CD4-positive, alpha-beta T cell (primary cell): ENCODE measurements around the gene RNF152. TPM values are rescaled to one million over a fixed set of nuclear protein-coding genes. Genes with fewer than 3 reads are reported as not detected.

Source experiments
- ATAC-seq: fragments of 200-7000 bp; cut with Tn5 transposase; one replicate; pipeline ENCODE4 v1.10.0; 2022; ENCODE audit warnings: mild to moderate bottlenecking; ENCODE audit not compliant: poor library complexity
- CTCF ChIA-PET: fragments of 350-600 bp; sonication (Branson Sonifier 250); formaldehyde crosslinking; loops from one replicate; lab custom pipeline; 2021; ENCODE audit warnings: antibody characterized with exemption, inconsistent platforms; lab: Charles Lee
- POLR2A ChIA-PET: fragments of 350-600 bp; sonication (Branson Sonifier 250); formaldehyde crosslinking; loops from one replicate; lab custom pipeline; 2021; ENCODE audit warnings: antibody characterized with exemption, inconsistent platforms; lab: Charles Lee
- DNase-seq, 14 experiments: peaks; one replicate each; pipeline ENCODE4 v3.0.0-alpha.2; 2013 to 2020; ENCODE audit warnings: mixed read lengths in 2 of 14
- H3K27ac ChIP-seq, 2 donors: one replicate each; pipeline versions ENCODE4 v1.5.1 to v1.7.0; 2013; ENCODE audit warnings: low read length in 2 of 2, low read depth in 1 of 2, mild to moderate bottlenecking in 1 of 2
- H3K27me3 ChIP-seq, 2 experiments: 1 replicate in 1 of 2; 2 replicates in 1 of 2; pipeline versions ENCODE4 v1.6.1 to v1.7.0; 2013; ENCODE audit warnings: low read length in 2 of 2, control low read depth in 1 of 2, mild to moderate bottlenecking in 1 of 2, moderate library complexity in 1 of 2; ENCODE audit not compliant: insufficient read depth in 2 of 2, control insufficient read depth in 1 of 2
- H3K36me3 ChIP-seq: one replicate; pipeline ENCODE4 v1.6.1; 2013; ENCODE audit warnings: low read length, control low read depth; ENCODE audit not compliant: insufficient read depth
- H3K4me1 ChIP-seq: one replicate; pipeline ENCODE4 v1.6.1; 2013; ENCODE audit warnings: low read length, control low read depth; ENCODE audit not compliant: insufficient read depth
- H3K4me3 ChIP-seq: one replicate; pipeline ENCODE4 v1.5.1; 2013; ENCODE audit warnings: mild to moderate bottlenecking, low read length, moderate library complexity
- H3K9me3 ChIP-seq, 2 experiments: 1 replicate in 1 of 2; 2 replicates in 1 of 2; pipeline versions ENCODE4 v1.6.1 to v1.7.0; 2013; ENCODE audit warnings: low read length in 2 of 2, mild to moderate bottlenecking in 2 of 2, control low read depth in 1 of 2, moderate library complexity in 1 of 2; ENCODE audit not compliant: control insufficient read depth in 1 of 2, insufficient read depth in 1 of 2
- H3K27ac Mint-ChIP-seq: one replicate; pipeline ENCODE4 v1.8.0; 2020; ENCODE audit warnings: mixed read lengths
- H3K27me3 Mint-ChIP-seq: one replicate; pipeline ENCODE4 v1.8.0; 2021; ENCODE audit warnings: mixed read lengths
- H3K36me3 Mint-ChIP-seq: one replicate; pipeline ENCODE4 v1.8.0; 2021; ENCODE audit warnings: low read depth, mixed read lengths
- H3K4me1 Mint-ChIP-seq: one replicate; pipeline ENCODE4 v1.8.0; 2021; ENCODE audit warnings: low read depth, mixed read lengths
- H3K4me3 Mint-ChIP-seq: one replicate; pipeline ENCODE4 v1.8.0; 2020; ENCODE audit warnings: mild to moderate bottlenecking, mixed read lengths
- H3K9me3 Mint-ChIP-seq: one replicate; pipeline ENCODE4 v1.8.0; 2020; ENCODE audit warnings: mixed read lengths
- intact Hi-C, 2 experiments: fragments of 100-400 bp; cut with DNase I in 1 of 2; cut with micrococcal nuclease in 1 of 2; formaldehyde crosslinking; loops; one replicate each; pipeline versions ENCODE4 v1.15.1 to v1.9.0; 2023 to 2025; cut with DNase I, micrococcal nuclease
- total RNA-seq, 174 experiments: library from RNA in 2 of 174; stranded (reverse) in 2 of 174; gene quantifications; one replicate each; pipeline ENCODE4 v1.2.3 and lab custom pipeline; 2021 to 2026
- TF ChIP-seq, protein P1 (sequence below): fragments of 200-600 bp; IDR thresholded peaks from one replicate; pipeline ENCODE4 v1.8.0; 2022; ENCODE audit warnings: antibody characterized with exemption, mild to moderate bottlenecking

The RNF152 gene
- total RNA-seq, 2 experiments from 2014 or later = 0.60 to 1.0 TPM

DNA sequence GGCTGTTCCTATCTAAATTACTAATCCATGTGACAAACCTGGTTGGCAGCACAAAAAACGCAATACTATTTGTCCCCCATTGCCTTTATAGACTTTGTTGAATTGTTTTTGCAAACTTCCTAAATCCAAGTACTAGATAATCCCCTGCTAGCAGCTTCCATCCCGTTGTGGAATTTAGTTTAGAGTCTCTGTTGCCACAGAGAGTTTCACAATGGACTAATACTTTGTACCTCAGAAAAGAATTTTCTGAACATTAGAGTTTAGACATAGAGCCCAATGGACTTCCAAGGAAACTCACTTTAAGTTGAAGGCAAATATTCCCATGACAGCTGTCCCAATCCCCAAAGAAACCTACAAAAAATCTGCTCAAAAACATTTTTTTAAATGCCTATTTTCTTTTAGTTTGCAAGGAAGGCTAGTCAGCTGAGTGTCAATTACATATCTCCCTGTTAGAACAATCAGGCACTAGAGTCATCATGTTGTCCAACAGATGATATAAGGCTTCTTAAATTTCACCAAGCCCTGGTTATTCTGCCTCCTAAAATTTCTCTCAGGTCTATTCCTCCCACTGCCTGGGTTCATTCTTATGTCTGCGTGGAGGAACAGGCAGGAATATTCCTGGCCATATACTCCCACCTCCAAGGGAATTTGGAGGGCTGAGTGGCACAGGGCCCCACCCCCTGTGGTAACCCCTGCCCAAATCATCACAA, 27.2 kb downstream of the RNF152 start:
- Histone ChIP-seq H3K4me1 (no peaks in the 10 kb centered on the region), H3K4me3 (no peak overlapping the region), H3K27ac (no peak overlapping the region), H3K27me3 (no peaks in the 10 kb centered on the region), H3K9me3 (no peaks in the 10 kb centered on the region), H3K36me3 (no peaks in the 10 kb centered on the region)
- ATAC-seq = no peak
- DNase-seq = no peak
- CTCF ChIA-PET = no interaction called here
- no peaks in the 10 kb centered on the region for H3K9me3 Mint-ChIP-seq
- POLR2A ChIA-PET = no interaction called here
- intact Hi-C loops = no loop called here
- H3K36me3 Mint-ChIP-seq = no peaks in the 10 kb centered on the region
- H3K4me3 Mint-ChIP-seq = no peak overlapping the region
- H3K27ac Mint-ChIP-seq = no peak overlapping the region
- TF ChIP-seq, protein P1, sequence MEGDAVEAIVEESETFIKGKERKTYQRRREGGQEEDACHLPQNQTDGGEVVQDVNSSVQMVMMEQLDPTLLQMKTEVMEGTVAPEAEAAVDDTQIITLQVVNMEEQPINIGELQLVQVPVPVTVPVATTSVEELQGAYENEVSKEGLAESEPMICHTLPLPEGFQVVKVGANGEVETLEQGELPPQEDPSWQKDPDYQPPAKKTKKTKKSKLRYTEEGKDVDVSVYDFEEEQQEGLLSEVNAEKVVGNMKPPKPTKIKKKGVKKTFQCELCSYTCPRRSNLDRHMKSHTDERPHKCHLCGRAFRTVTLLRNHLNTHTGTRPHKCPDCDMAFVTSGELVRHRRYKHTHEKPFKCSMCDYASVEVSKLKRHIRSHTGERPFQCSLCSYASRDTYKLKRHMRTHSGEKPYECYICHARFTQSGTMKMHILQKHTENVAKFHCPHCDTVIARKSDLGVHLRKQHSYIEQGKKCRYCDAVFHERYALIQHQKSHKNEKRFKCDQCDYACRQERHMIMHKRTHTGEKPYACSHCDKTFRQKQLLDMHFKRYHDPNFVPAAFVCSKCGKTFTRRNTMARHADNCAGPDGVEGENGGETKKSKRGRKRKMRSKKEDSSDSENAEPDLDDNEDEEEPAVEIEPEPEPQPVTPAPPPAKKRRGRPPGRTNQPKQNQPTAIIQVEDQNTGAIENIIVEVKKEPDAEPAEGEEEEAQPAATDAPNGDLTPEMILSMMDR = no peak
- no peaks in the 10 kb centered on the region for H3K4me1 Mint-ChIP-seq
- H3K27me3 Mint-ChIP-seq = no peaks in the 10 kb centered on the region

DNA sequence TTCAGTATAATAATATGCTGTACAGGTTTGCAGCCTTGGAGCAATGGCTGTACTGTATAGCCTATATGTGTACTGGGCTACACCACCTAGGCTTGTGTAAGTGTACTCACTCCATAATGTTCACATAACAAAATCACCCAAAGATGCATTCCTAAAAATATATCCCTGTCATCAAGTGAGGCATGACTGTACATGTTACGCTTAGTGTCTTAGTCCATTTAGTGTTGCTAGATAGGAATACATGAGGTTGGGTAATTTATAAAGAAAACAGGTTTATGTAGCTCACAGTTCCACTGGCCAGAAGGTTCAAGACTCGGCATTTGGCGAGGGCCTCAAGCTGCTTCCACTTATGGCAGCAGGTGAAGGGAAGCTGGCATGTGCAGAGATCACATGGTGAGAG, 31.4 kb downstream of the RNF152 start:
- CTCF ChIA-PET = no interaction called here
- H3K27ac ChIP-seq = no peak overlapping the region
- TF ChIP-seq, protein P1 = no peak
- Mint-ChIP-seq H3K4me3 (no peak overlapping the region), H3K4me1 (no peaks in the 10 kb centered on the region), H3K36me3 (no peaks in the 10 kb centered on the region), H3K27ac (no peak overlapping the region), H3K9me3 (no peaks in the 10 kb centered on the region), H3K27me3 (no peaks in the 10 kb centered on the region)
- no peaks in the 10 kb centered on the region for H3K36me3 ChIP-seq
- no peak for ATAC-seq
- H3K9me3 ChIP-seq = no peaks in the 10 kb centered on the region
- H3K27me3 ChIP-seq = peaks cover 0 to 1% of the 10 kb centered on the region in 2 experiments
- POLR2A ChIA-PET = no interaction called here
- DNase-seq = no peak
- H3K4me3 ChIP-seq = no peak overlapping the region
- intact Hi-C loops = no loop called here
- no peaks in the 10 kb centered on the region for H3K4me1 ChIP-seq

DNA sequence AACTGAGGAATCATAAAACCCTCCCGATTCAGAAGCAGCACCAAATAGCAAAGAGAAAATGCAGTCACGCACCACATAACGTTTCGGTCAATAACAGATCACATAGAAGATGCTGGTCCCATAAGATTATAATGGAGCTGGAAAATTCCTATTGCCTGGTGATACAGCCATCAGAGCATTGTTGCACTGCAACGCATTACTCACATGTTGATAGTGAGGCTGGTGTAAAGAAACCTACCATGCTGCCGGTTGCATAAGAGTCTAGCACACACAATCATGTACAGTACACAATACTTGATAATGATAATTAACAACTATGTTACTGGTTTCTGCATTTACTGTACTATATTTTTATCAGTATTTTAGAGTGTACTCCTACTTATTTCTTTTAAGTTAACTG, 32.5 kb downstream of the RNF152 start:
- intact Hi-C loops = no loop called here
- DNase-seq = no peak
- H3K27me3 ChIP-seq = peaks cover 0 to 6% of the 10 kb centered on the region in 2 experiments
- Mint-ChIP-seq H3K27me3 (peaks cover 5% of the 10 kb centered on the region), H3K27ac (no peak overlapping the region), H3K36me3 (no peaks in the 10 kb centered on the region), H3K9me3 (no peaks in the 10 kb centered on the region), H3K4me3 (no peak overlapping the region), H3K4me1 (no peaks in the 10 kb centered on the region)
- H3K27ac ChIP-seq = no peak overlapping the region
- H3K4me1 ChIP-seq = no peaks in the 10 kb centered on the region
- H3K36me3 ChIP-seq = no peaks in the 10 kb centered on the region
- TF ChIP-seq, protein P1 = no peak
- ChIA-PET CTCF (no interaction called here), POLR2A (no interaction called here)
- H3K4me3 ChIP-seq = no peak overlapping the region
- H3K9me3 ChIP-seq = no peaks in the 10 kb centered on the region
- no peak for ATAC-seq
